GM12891 (cell line): ENCODE results near the gene SETD4.

Experiments
- PAX5 ChIP-seq: IDR thresholded peaks from 2 replicates; pipeline ENCODE4 v1.6.1; 2011; ENCODE audit warnings: low read length, moderate library complexity, mild to moderate bottlenecking; ENCODE audit not compliant: insufficient read depth, severe bottlenecking
- POLR2AphosphoS5 ChIP-seq: IDR thresholded peaks from 2 replicates; pipeline ENCODE4 v1.6.1; 2011; ENCODE audit warnings: low read depth, low read length, control low read depth
- TAF1 ChIP-seq: IDR thresholded peaks from 2 replicates; pipeline ENCODE4 v1.6.1; 2011; ENCODE audit warnings: low read depth, low read length, control low read depth

DNA sequence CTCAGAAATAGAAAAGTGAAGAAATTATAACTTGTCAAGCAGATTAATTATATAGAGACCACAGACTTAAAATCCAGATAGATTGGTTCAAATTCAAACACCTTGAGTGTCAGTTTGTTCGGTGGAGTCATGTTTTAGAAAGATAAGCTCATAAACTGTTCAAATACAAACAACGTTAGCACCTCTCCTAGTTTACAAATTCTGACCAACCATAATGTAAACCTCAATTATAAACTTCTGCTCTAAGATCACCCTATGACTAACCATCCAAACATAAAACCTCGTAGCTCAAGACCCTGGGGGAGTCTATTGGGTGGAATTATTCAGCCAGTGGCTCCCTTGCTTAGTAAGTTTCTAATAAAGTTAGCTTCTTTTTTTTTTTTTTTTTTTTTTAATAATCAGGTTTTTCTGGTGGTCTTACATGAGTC is 21.9 kb upstream of the SETD4 start:
- TF ChIP-seq TAF1 (no peak), PAX5 (no peak), POLR2AphosphoS5 (no peak)
